NB4 (cell line): ENCODE data around the gene TMEM198.

Experiments used
- DNase-seq: peaks from one replicate; pipeline ENCODE4 v3.0.0; 2010; ENCODE audit warnings: low read depth
- H3K4me3 ChIP-seq: one replicate; pipeline ENCODE4 v1.5.1; 2011; ENCODE audit warnings: mild to moderate bottlenecking, low read depth, low read length, moderate library complexity
- MYC ChIP-seq: IDR thresholded peaks from 2 replicates; pipeline ENCODE4 v1.6.1; 2011; ENCODE audit warnings: low read depth, low read length
- POLR2A ChIP-seq: IDR thresholded peaks from 2 replicates; pipeline ENCODE4 v1.6.1; 2011; ENCODE audit warnings: mild to moderate bottlenecking; ENCODE audit not compliant: insufficient read length; ENCODE audit errors: extremely low read depth
- TF ChIP-seq, protein P1 (sequence below): IDR thresholded peaks from 2 replicates; pipeline ENCODE4 v1.6.1; 2011; ENCODE audit warnings: low read depth, low read length
- TF ChIP-seq, protein P2 (sequence below): IDR thresholded peaks from one replicate; pipeline ENCODE4 v1.5.1; 2012; ENCODE audit warnings: low read depth, low read length

Gene TMEM198

DNA sequence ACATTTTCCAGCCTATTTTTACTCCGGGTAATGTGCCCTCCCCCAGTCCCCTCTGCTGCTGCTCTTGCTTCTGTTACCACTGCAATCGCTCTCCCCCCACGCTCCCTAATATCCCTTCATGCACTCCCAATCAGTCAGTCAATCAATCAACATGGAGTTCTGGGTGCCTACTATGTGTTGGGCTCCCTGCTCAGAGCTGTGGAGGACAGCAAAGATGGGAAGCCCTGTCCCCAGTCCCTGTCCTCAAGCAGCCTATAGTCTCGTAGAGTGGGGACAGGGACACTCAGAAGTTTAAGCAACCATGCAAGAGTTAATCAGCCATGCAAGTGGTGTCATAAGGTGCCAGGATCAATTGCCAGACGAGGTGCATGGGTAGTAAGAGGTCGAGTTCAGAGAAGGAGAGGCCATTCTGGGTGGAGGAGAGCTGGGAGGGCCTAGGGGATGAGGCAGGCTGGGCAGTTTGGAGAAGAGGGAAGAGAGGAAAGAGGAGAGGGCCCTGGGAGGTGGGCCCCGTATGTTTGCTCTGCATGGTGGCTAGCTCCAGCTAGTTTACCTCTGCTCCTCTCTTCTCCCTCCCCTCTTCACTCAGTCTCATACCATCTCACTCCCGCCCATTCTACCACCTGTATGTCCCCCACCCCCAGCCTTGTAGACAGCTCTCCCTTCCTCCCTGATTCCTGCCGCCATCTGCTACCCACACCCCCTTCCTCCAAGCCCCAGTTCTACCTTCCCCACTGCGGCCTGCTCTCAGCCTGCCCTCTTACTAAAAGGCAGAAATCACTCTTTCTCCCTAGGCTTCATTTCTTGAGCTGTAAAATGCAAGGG lies 25.7 kb upstream of the TMEM198 start:
- H3K4me3 ChIP-seq: no peak overlapping the region
- TF ChIP-seq, protein P1, sequence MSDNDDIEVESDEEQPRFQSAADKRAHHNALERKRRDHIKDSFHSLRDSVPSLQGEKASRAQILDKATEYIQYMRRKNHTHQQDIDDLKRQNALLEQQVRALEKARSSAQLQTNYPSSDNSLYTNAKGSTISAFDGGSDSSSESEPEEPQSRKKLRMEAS: no peak
- TF ChIP-seq, protein P2, sequence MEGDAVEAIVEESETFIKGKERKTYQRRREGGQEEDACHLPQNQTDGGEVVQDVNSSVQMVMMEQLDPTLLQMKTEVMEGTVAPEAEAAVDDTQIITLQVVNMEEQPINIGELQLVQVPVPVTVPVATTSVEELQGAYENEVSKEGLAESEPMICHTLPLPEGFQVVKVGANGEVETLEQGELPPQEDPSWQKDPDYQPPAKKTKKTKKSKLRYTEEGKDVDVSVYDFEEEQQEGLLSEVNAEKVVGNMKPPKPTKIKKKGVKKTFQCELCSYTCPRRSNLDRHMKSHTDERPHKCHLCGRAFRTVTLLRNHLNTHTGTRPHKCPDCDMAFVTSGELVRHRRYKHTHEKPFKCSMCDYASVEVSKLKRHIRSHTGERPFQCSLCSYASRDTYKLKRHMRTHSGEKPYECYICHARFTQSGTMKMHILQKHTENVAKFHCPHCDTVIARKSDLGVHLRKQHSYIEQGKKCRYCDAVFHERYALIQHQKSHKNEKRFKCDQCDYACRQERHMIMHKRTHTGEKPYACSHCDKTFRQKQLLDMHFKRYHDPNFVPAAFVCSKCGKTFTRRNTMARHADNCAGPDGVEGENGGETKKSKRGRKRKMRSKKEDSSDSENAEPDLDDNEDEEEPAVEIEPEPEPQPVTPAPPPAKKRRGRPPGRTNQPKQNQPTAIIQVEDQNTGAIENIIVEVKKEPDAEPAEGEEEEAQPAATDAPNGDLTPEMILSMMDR: no peak
- TF ChIP-seq MYC (no peak), POLR2A (no peak)
- DNase-seq: no peak

DNA sequence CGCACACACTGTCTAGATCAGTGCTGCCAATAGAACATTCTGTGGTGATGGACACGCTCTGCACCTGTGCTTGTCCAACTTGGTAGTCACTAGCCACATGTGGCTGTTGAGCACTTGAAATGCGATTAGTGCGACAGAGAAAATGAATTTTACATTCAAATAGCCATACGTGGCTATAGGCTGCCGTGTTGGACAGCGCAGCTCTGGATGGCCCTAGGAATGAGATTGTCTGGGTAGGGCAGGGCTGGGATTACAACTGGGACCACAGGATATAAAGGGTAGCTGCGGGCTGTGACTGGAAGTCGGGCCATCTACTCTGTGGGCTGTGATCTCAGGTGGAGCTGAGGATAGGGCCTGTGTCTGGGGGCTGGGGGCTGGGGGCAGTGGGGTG lies 24.3 kb upstream of the TMEM198 start:
- TF ChIP-seq, protein P1: no peak
- TF ChIP-seq POLR2A (no peak), MYC (no peak)
- TF ChIP-seq, protein P2: no peak
- no peak for DNase-seq
- no peak overlapping the region for H3K4me3 ChIP-seq

DNA sequence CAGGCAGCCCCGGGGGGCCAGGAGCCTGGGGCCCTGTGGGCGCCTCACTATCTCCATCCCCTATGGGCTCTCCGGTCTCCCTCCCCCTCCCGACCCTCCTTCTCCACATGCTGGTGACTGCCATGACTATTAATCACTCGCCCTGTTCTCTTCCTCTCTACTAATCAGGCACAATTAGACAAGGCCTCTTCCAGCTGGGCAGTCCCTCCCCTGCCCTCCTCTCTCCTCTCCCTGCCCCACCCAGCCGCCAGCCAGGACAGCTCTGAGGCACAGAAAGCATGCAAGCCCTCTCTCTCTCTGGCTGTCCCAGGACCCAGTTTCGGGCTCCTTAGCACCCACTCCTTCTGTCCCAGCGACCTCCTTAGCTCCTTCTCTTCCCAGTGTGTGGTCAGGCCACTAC lies 23.7 kb upstream of the TMEM198 start:
- no peak for DNase-seq
- no peak for TF ChIP-seq MYC
- TF ChIP-seq, protein P1: no peak
- TF ChIP-seq POLR2A: no peak
- TF ChIP-seq, protein P2: no peak
- no peak overlapping the region for H3K4me3 ChIP-seq

- H3K4me3 ChIP-seq: no peak overlapping the region
- TF ChIP-seq, protein P2: peak; percentile 76
- TF ChIP-seq MYC (no peak), POLR2A (no peak)
- TF ChIP-seq, protein P1: 0 out of 2 replicates have a peak, but pooled peaks have one; percentile 12
- peak; percentile 55 for DNase-seq
Observed at GRCh38 chr2:219521066-219521880, 22.6 kb upstream of the TMEM198 start.

GRCh38 chr2:219522111-219523030 lies 21.5 kb upstream of the TMEM198 start:
- H3K4me3 ChIP-seq: no peak overlapping the region
- no peak for TF ChIP-seq POLR2A
- TF ChIP-seq, protein P2: no peak
- no peak for TF ChIP-seq MYC
- TF ChIP-seq, protein P1: no peak
- no peak for DNase-seq
